ENCODE results near the gene TCF21. TPM values are rescaled to one million over a fixed set of nuclear protein-coding genes. Genes with fewer than 3 reads are reported as not detected.

Gene TCF21
- total RNA-seq, 2 experiments from 2014 or later: not detected

- Mint-ChIP-seq H3K9me3 (peaks cover 6% of the 10 kb centered on the region), H3K27ac (no peak overlapping the region), H3K36me3 (ENCODE audit: low read depth) (no peaks in the 10 kb centered on the region), H3K4me1 (ENCODE audit: low read depth) (peaks cover 8% of the 10 kb centered on the region), H3K4me3 (no peak overlapping the region), H3K27me3 (peaks cover 54% of the 10 kb centered on the region)
- ATAC-seq (no peak), DNase-seq (peak; percentile 9)
- POLR2A ChIA-PET: no interaction called here
- CTCF ChIA-PET: interaction anchor here (0.6 to 2.3 kb wide), 4 partner anchors 17 to 670 kb away, joined by 3 to 8 read pairs (median 4); no protein-coding TSS in a partner anchor
- no peak for TF ChIP-seq CTCF (IDR thresholded peaks at IDR 0.05)
- intact Hi-C loops (cut with micrococcal nuclease): loop anchor here (5.0 kb wide), 1 partner anchor 38 kb away; no protein-coding TSS in a partner anchor
Observed at GRCh38 chr6:133854364-133855275, 34.3 kb upstream of the TCF21 start.

- CTCF ChIA-PET: interaction anchor here (0.9 to 1.0 kb wide), 2 partner anchors 18 to 68 kb away, joined by 3 read pairs; no protein-coding TSS in a partner anchor
- no peak for ATAC-seq
- Mint-ChIP-seq H3K4me1 (ENCODE audit: low read depth) (peaks cover 8% of the 10 kb centered on the region), H3K36me3 (ENCODE audit: low read depth) (no peaks in the 10 kb centered on the region), H3K4me3 (no peak overlapping the region), H3K27ac (no peak overlapping the region), H3K27me3 (peaks cover 54% of the 10 kb centered on the region), H3K9me3 (peaks cover 6% of the 10 kb centered on the region)
- intact Hi-C loops (cut with micrococcal nuclease): loop anchor here (5.0 kb wide), 1 partner anchor 37 kb away; no protein-coding TSS in a partner anchor
- POLR2A ChIA-PET: no interaction called here
- TF ChIP-seq CTCF (IDR thresholded peaks at IDR 0.05): no peak
- DNase-seq: no peak
Observed at GRCh38 chr6:133855276-133855990, 33.5 kb upstream of the TCF21 start.

- no peak overlapping the region for H3K4me3 Mint-ChIP-seq
- ChIA-PET CTCF (interaction anchor here (1.0 kb wide), 1 partner anchor 18 kb away, joined by 3 read pairs; no protein-coding TSS in a partner anchor), POLR2A (no interaction called here)
- no peak for TF ChIP-seq CTCF (IDR thresholded peaks at IDR 0.05)
- H3K27me3 Mint-ChIP-seq: peaks cover 52% of the 10 kb centered on the region
- peaks cover 6% of the 10 kb centered on the region for H3K9me3 Mint-ChIP-seq
- no peaks in the 10 kb centered on the region for H3K36me3 Mint-ChIP-seq (ENCODE audit: low read depth)
- ATAC-seq (no peak), DNase-seq (no peak)
- no peak overlapping the region for H3K27ac Mint-ChIP-seq
- intact Hi-C loops (cut with micrococcal nuclease): loop anchor here (5.0 kb wide), 1 partner anchor 36 kb away; no protein-coding TSS in a partner anchor
- peaks cover 8% of the 10 kb centered on the region for H3K4me1 Mint-ChIP-seq (ENCODE audit: low read depth)
Observed at GRCh38 chr6:133855991-133856370, 32.9 kb upstream of the TCF21 start.

GRCh38 chr6:133856911-133857310 lies 32.0 kb upstream of the TCF21 start:
- Mint-ChIP-seq H3K9me3 (peaks cover 6% of the 10 kb centered on the region), H3K4me1 (ENCODE audit: low read depth) (peaks cover 8% of the 10 kb centered on the region), H3K36me3 (ENCODE audit: low read depth) (no peaks in the 10 kb centered on the region), H3K27ac (no peak overlapping the region), H3K27me3 (peaks cover 53% of the 10 kb centered on the region), H3K4me3 (no peak overlapping the region)
- intact Hi-C loops (cut with micrococcal nuclease): loop anchor here (5.0 kb wide), 1 partner anchor 35 kb away; no protein-coding TSS in a partner anchor
- ChIA-PET CTCF (interaction anchor here (1.9 kb wide), 1 partner anchor 19 kb away, joined by 6 read pairs; no protein-coding TSS in a partner anchor), POLR2A (interaction anchor here (0.5 kb wide), 1 partner anchor 850 kb away, joined by 3 read pairs; no protein-coding TSS in a partner anchor)
- no peak for DNase-seq
- no peak for ATAC-seq
- no peak for TF ChIP-seq CTCF (IDR thresholded peaks at IDR 0.05)

All from activated CD8-positive, alpha-beta T cell treated with anti-CD3 and anti-CD28 coated beads for 36 hours (primary cell).